ENCODE measurements around the gene SPTLC2. TPM values are rescaled to one million over a fixed set of nuclear protein-coding genes. Genes with fewer than 3 reads are reported as not detected.
A peak's percentile ranks its signal among the peaks of the same experiment; 100 is the strongest.

The SPTLC2 gene
- total RNA-seq, 1 donor from 2014 or later: 31.9 TPM

GRCh38 chr14:77473921-77474320 is 142.5 kb downstream of the SPTLC2 start:
- DNase-seq (ENCODE audit: low read depth) (no peak), FAIRE-seq (no peak)
- H3K36me3 ChIP-seq (ENCODE audit: control insufficient read depth, insufficient read depth, low read length): no peaks in the 10 kb centered on the region
- H3K27me3 ChIP-seq (ENCODE audit: control insufficient read depth, insufficient read depth, low read length): peaks cover 2% of the 10 kb centered on the region
- H3K4me3 ChIP-seq (ENCODE audit: low read depth, low read length): no peak overlapping the region
- no peak for TF ChIP-seq CTCF (IDR thresholded peaks at IDR 0.05; ENCODE audit: insufficient read depth, low read length, severe bottlenecking)

- H3K36me3 ChIP-seq (ENCODE audit: control insufficient read depth, insufficient read depth, low read length): peaks cover 3% of the 10 kb centered on the region
- TF ChIP-seq CTCF (IDR thresholded peaks at IDR 0.05; ENCODE audit: insufficient read depth, low read length, severe bottlenecking): no peak
- peak; percentile 60 for FAIRE-seq
These were observed 146.1 kb downstream of the SPTLC2 start for GRCh38 chr14:77470224-77470870.

GRCh38 chr14:77469539-77469938 is 146.9 kb downstream of the SPTLC2 start:
- no peak overlapping the region for H3K4me3 ChIP-seq (ENCODE audit: low read depth, low read length)
- H3K27me3 ChIP-seq (ENCODE audit: control insufficient read depth, insufficient read depth, low read length): no peaks in the 10 kb centered on the region
- TF ChIP-seq CTCF (IDR thresholded peaks at IDR 0.05; ENCODE audit: insufficient read depth, low read length, severe bottlenecking): no peak
- FAIRE-seq: no peak
- no peak for DNase-seq (ENCODE audit: low read depth)
- H3K36me3 ChIP-seq (ENCODE audit: control insufficient read depth, insufficient read depth, low read length): peaks cover 4% of the 10 kb centered on the region

More at GRCh38 chr14:77470224-77470870, 146.1 kb downstream of the SPTLC2 start:
- Histone ChIP-seq H3K27me3 (ENCODE audit: control insufficient read depth, insufficient read depth, low read length) (no peaks in the 10 kb centered on the region), H3K4me3 (ENCODE audit: low read depth, low read length) (no peak overlapping the region)
- no peak for DNase-seq (ENCODE audit: low read depth)

- Histone ChIP-seq H3K27me3 (ENCODE audit: control insufficient read depth, insufficient read depth, low read length) (no peaks in the 10 kb centered on the region), H3K4me3 (ENCODE audit: low read depth, low read length) (no peak overlapping the region), H3K36me3 (ENCODE audit: control insufficient read depth, insufficient read depth, low read length) (peaks cover 5% of the 10 kb centered on the region)
- TF ChIP-seq CTCF (IDR thresholded peaks at IDR 0.05; ENCODE audit: insufficient read depth, low read length, severe bottlenecking): no peak
- DNase-seq (ENCODE audit: low read depth): no peak
- FAIRE-seq: no peak
These were observed 147.4 kb downstream of the SPTLC2 start for GRCh38 chr14:77469067-77469505.

- Histone ChIP-seq H3K4me3 (ENCODE audit: low read depth, low read length) (no peak overlapping the region), H3K27me3 (ENCODE audit: control insufficient read depth, insufficient read depth, low read length) (no peaks in the 10 kb centered on the region), H3K36me3 (ENCODE audit: control insufficient read depth, insufficient read depth, low read length) (peaks cover 10% of the 10 kb centered on the region)
- FAIRE-seq (no peak), DNase-seq (ENCODE audit: low read depth) (no peak)
- TF ChIP-seq CTCF (IDR thresholded peaks at IDR 0.05; ENCODE audit: insufficient read depth, low read length, severe bottlenecking): no peak
These were observed 148.6 kb downstream of the SPTLC2 start for GRCh38 chr14:77467801-77468200.
